HepG2 (cell line): ENCODE measurements around the gene TNP2. TPM values are rescaled to one million over a fixed set of nuclear protein-coding genes. Genes with fewer than 3 reads are reported as not detected.

Source experiments
- GABPA ChIP-seq, 2 experiments: IDR thresholded peaks; 2 replicates each; pipeline ENCODE4 v1.6.1; 2011 to 2016; ENCODE audit warnings: low read depth in 2 of 2, low read length in 1 of 2, missing biosample characterization in 1 of 2, missing genetic modification characterization in 1 of 2
- HNF1B ChIP-seq: sonication (generic); formaldehyde crosslinking; IDR thresholded peaks from 2 replicates; pipeline ENCODE4 v1.5.1; 2020; ENCODE audit warnings: mild to moderate bottlenecking, moderate library complexity, missing genetic modification reagents
- MAFG ChIP-seq: sonication (generic); formaldehyde crosslinking; IDR thresholded peaks from 2 replicates; pipeline ENCODE4 v1.5.1; 2020; ENCODE audit warnings: mild to moderate bottlenecking, missing genetic modification reagents
- MZF1 ChIP-seq: sonication (generic); formaldehyde crosslinking; IDR thresholded peaks from 2 replicates; pipeline ENCODE4 v1.8.1; 2023; ENCODE audit warnings: mild to moderate bottlenecking, missing genetic modification reagents, borderline replicate concordance
- POLR2AphosphoS5 ChIP-seq: IDR thresholded peaks from 2 replicates; pipeline ENCODE4 v1.6.1; 2012; ENCODE audit warnings: low read depth, low read length
- REXO4 ChIP-seq: sonication (generic); formaldehyde crosslinking; IDR thresholded peaks from 2 replicates; pipeline ENCODE4 v1.8.0; 2022; ENCODE audit warnings: missing genetic modification reagents, mild to moderate bottlenecking, borderline replicate concordance
- RFXAP ChIP-seq: sonication (generic); formaldehyde crosslinking; IDR thresholded peaks from 2 replicates; pipeline ENCODE4 v1.4.0; 2020; ENCODE audit warnings: missing genetic modification reagents, borderline replicate concordance
- SCMH1 ChIP-seq: sonication (generic); formaldehyde crosslinking; IDR thresholded peaks from 2 replicates; pipeline ENCODE4 v1.9.0; 2021; ENCODE audit warnings: missing genetic modification reagents, mild to moderate bottlenecking, borderline replicate concordance
- SOX5 ChIP-seq: IDR thresholded peaks from 2 replicates; pipeline ENCODE4 v1.6.1; 2016; ENCODE audit warnings: borderline replicate concordance
- TBP ChIP-seq: sonication (generic); formaldehyde crosslinking; IDR thresholded peaks from 2 replicates; pipeline ENCODE4 v1.5.0; 2020; ENCODE audit warnings: missing genetic modification reagents
- TEAD2 ChIP-seq: sonication (generic); formaldehyde crosslinking; IDR thresholded peaks from 2 replicates; pipeline ENCODE4 v1.9.0; 2021; ENCODE audit warnings: missing genetic modification reagents
- UBTF ChIP-seq: sonication (generic); formaldehyde crosslinking; IDR thresholded peaks from 2 replicates; pipeline ENCODE4 v1.4.0; 2020; ENCODE audit warnings: mild to moderate bottlenecking, missing genetic modification reagents
- ZBTB38 ChIP-seq: sonication (generic); formaldehyde crosslinking; IDR thresholded peaks from 2 replicates; pipeline ENCODE4 v1.5.1; 2020; ENCODE audit warnings: mild to moderate bottlenecking, missing genetic modification reagents
- ZFP36 ChIP-seq: fragments of 150-350 bp; IDR thresholded peaks from 2 replicates; pipeline ENCODE4 v1.6.1; 2018; ENCODE audit warnings: borderline replicate concordance, low read length, low read depth; ENCODE audit not compliant: partially characterized antibody
- ZFP90 ChIP-seq: sonication (generic); formaldehyde crosslinking; IDR thresholded peaks from 2 replicates; pipeline ENCODE4 v1.8.0; 2022; ENCODE audit warnings: missing genetic modification reagents, mild to moderate bottlenecking, inconsistent platforms, borderline replicate concordance
- ZNF264 ChIP-seq: sonication (generic); formaldehyde crosslinking; IDR thresholded peaks from 2 replicates; pipeline ENCODE4 v1.4.0; 2020; ENCODE audit warnings: missing genetic modification reagents
- ZNF619 ChIP-seq: sonication (generic); formaldehyde crosslinking; IDR thresholded peaks from 2 replicates; pipeline ENCODE4 v1.4.0; 2020; ENCODE audit warnings: mild to moderate bottlenecking, missing genetic modification reagents
- ZNF740 ChIP-seq: sonication (generic); formaldehyde crosslinking; IDR thresholded peaks from 2 replicates; pipeline ENCODE4 v1.4.0; 2020; ENCODE audit warnings: missing genetic modification reagents
- ZNF83 ChIP-seq: sonication (generic); formaldehyde crosslinking; IDR thresholded peaks from 2 replicates; pipeline ENCODE4 v1.4.0; 2020; ENCODE audit warnings: missing genetic modification reagents, mild to moderate bottlenecking, borderline replicate concordance
- polyA plus RNA-seq, 8 experiments: library from polyadenylated mRNA; depleted of rRNA in 3 of 8; stranded (reverse) in 7 of 8; unstranded in 1 of 8; fragments of >200 nt; fragmentation: Illumina TruSeq in 4 of 8; extraction: Trizol in 4 of 8; gene quantifications; 2 replicates each; pipeline versions ENCODE4 v1.2.1 to v1.2.3, GENCODE V29; 2011 to 2016; ENCODE audit warnings: low read depth in 4 of 8, missing spikeins in 1 of 8, mixed read lengths in 1 of 8; ENCODE audit not compliant: insufficient read depth in 1 of 8
- total RNA-seq, 5 experiments: library from RNA; depleted of rRNA; stranded (reverse); fragments of >200 nt; fragmentation: Illumina TruSeq; extraction: Trizol; gene quantifications; 2 replicates each; pipeline ENCODE4 v1.2.3, GENCODE V29; 2016; ENCODE audit warnings: low read depth in 1 of 5
- TF ChIP-seq, protein P1 (sequence below): sonication (generic); formaldehyde crosslinking; IDR thresholded peaks from 2 replicates; pipeline ENCODE4 v1.4.0; 2020; ENCODE audit warnings: missing genetic modification reagents
- TF ChIP-seq, protein P2 (sequence below): sonication (generic); formaldehyde crosslinking; IDR thresholded peaks from 2 replicates; pipeline ENCODE4 v1.4.0; 2020; ENCODE audit warnings: mild to moderate bottlenecking, missing genetic modification reagents

TNP2 gene
- total and polyA plus RNA-seq, 2 of the 13 experiments (the other 11 are each of a cell fraction or from before 2014, with no cell fraction given): not detected

DNA sequence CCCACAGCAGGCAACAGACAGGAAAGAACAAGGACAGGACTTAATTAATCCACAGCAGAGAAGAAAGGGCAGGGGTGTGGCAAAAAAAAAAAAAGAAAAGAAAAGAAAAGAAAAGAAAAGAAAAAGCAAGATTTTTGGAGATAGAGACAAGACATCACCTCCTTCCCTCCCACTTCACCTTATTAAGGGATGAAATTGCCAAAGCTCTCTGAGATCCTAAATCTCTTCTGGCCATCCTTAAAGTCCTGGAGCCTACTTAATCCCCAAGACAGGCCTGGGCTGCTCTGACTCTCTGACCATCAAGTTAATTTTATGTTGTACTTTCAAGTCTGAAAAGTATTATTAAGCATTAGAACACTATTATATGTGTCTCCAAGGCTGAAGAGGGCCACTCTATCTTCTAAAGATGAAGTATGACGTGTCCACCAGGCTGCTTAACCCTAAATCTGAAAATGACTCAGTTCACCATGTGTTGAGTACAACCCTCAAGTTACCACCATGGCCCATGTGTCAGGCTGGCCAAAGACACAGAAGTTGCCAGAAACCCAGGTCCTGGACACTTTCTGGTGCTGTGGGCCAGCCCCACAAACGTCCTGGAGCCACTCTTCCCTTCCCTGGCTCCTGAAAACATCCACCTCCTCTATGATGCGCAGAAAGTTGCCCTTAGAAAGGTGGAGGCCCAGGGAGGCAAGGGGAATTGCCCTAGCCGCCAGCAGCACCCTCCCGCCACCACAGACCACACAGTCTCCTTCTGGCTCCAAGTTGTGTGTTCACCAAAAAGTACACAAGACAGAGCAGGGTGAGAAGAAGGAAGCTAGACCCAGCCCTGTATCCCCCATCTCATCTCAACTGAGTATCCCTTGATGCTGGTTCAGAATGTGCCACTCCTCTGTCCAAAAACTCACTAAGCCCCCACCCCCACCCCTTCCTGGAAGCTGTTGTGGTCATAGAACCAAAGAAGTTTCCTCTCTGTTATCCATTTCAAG lies 15.8 kb downstream of the TNP2 start (continued):
- TF ChIP-seq ZNF83 (CRISPR knock-in tag): peak; percentile 68; the same call in 1 of the 2 replicates
- TF ChIP-seq HNF1B (CRISPR knock-in tag): peak; percentile 57; the same call in 1 of the 2 replicates
- TF ChIP-seq ZNF740 (CRISPR knock-in tag): no peak
- no peak for TF ChIP-seq SOX5 (CRISPR knock-in tag)
- peak; percentile 39; the same call in 1 of the 2 replicates for TF ChIP-seq UBTF (CRISPR knock-in tag)
- no peak for TF ChIP-seq ZNF264 (CRISPR knock-in tag)
- no peak for TF ChIP-seq MAFG (CRISPR knock-in tag)
- TF ChIP-seq RFXAP: no peak
- no peak for TF ChIP-seq MZF1 (CRISPR knock-in tag)
- TF ChIP-seq ZBTB38 (CRISPR knock-in tag): peak; percentile 22; the same call in 1 of the 2 replicates
- TF ChIP-seq, protein P1, sequence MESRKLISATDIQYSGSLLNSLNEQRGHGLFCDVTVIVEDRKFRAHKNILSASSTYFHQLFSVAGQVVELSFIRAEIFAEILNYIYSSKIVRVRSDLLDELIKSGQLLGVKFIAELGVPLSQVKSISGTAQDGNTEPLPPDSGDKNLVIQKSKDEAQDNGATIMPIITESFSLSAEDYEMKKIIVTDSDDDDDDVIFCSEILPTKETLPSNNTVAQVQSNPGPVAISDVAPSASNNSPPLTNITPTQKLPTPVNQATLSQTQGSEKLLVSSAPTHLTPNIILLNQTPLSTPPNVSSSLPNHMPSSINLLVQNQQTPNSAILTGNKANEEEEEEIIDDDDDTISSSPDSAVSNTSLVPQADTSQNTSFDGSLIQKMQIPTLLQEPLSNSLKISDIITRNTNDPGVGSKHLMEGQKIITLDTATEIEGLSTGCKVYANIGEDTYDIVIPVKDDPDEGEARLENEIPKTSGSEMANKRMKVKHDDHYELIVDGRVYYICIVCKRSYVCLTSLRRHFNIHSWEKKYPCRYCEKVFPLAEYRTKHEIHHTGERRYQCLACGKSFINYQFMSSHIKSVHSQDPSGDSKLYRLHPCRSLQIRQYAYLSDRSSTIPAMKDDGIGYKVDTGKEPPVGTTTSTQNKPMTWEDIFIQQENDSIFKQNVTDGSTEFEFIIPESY: peak; percentile 99
- TF ChIP-seq ZNF619: no peak
- no peak for TF ChIP-seq SCMH1 (CRISPR knock-in tag)
- no peak for TF ChIP-seq TEAD2 (CRISPR knock-in tag)
- peak; percentile 53; the same call in 1 of the 2 replicates for TF ChIP-seq REXO4 (CRISPR knock-in tag)
- no peak for TF ChIP-seq TBP (CRISPR knock-in tag)
- no peak for TF ChIP-seq ZFP36
- TF ChIP-seq ZFP90 (CRISPR knock-in tag): no peak
- TF ChIP-seq GABPA (IDR thresholded peaks at IDR 0.05; ENCODE audit: low read depth, low read length): no peak
- TF ChIP-seq GABPA (CRISPR knock-in tag; IDR thresholded peaks at IDR 0.05; ENCODE audit: low read depth): no peak
- TF ChIP-seq POLR2AphosphoS5: peak; percentile 51; the same call in 1 of the 2 replicates
- TF ChIP-seq, protein P2, sequence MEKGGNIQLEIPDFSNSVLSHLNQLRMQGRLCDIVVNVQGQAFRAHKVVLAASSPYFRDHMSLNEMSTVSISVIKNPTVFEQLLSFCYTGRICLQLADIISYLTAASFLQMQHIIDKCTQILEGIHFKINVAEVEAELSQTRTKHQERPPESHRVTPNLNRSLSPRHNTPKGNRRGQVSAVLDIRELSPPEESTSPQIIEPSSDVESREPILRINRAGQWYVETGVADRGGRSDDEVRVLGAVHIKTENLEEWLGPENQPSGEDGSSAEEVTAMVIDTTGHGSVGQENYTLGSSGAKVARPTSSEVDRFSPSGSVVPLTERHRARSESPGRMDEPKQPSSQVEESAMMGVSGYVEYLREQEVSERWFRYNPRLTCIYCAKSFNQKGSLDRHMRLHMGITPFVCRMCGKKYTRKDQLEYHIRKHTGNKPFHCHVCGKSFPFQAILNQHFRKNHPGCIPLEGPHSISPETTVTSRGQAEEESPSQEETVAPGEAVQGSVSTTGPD (CRISPR knock-in tag): no peak
